ENCODE data around the gene U2AF2.

- TF ChIP-seq GATA2 (IDR thresholded peaks at IDR 0.05; ENCODE audit: low read depth, low read length) (no peak), GATA3 (IDR thresholded peaks at IDR 0.05; ENCODE audit: low read depth, low read length) (no peak)
Measured at GRCh38 chr19:55671054-55671378, 16.2 kb downstream of the U2AF2 start.

Data from SH-SY5Y (cell line).